Progenitor cell of endocrine pancreas (in vitro differentiated cells): ENCODE results near the gene HIF3A. TPM values are rescaled to one million over a fixed set of nuclear protein-coding genes. Genes with fewer than 3 reads are reported as not detected.
"Not testable (repeated sequence)": the region's sequence is repeated elsewhere in the genome, so short reads cannot be mapped to it uniquely, and the experiment has no call there.

Experiments
- DNase-seq: peaks from one replicate; pipeline ENCODE4 v3.0.0; 2021; ENCODE audit warnings: low spot score; ENCODE audit not compliant: unreplicated experiment
- H3K27ac Mint-ChIP-seq: 2 replicates; pipeline ENCODE4 v1.8.0; 2021; ENCODE audit warnings: mild to moderate bottlenecking, moderate library complexity, mixed read lengths
- H3K27me3 Mint-ChIP-seq: 2 replicates; pipeline ENCODE4 v1.8.0; 2021; ENCODE audit warnings: mixed read lengths
- H3K36me3 Mint-ChIP-seq: 2 replicates; pipeline ENCODE4 v1.8.0; 2022; ENCODE audit warnings: mixed read lengths; ENCODE audit not compliant: insufficient read depth
- H3K4me1 Mint-ChIP-seq: 2 replicates; pipeline ENCODE4 v1.8.0; 2021; ENCODE audit warnings: low read depth, mixed read lengths
- H3K4me3 Mint-ChIP-seq: 2 replicates; pipeline ENCODE4 v1.8.0; 2021; ENCODE audit warnings: low read depth, mild to moderate bottlenecking, moderate library complexity, mixed read lengths
- H3K9me3 Mint-ChIP-seq: 2 replicates; pipeline ENCODE4 v1.8.0; 2021; ENCODE audit warnings: low read depth, mixed read lengths
- total RNA-seq: library from RNA; stranded (reverse); gene quantifications from 2 replicates; pipeline ENCODE4 v1.2.1, GENCODE V29; 2021
- TF ChIP-seq, protein P1 (sequence below): fragments of 200-600 bp; sonication (generic); IDR thresholded peaks from one replicate; pipeline ENCODE4 v1.5.0; 2021; ENCODE audit warnings: antibody characterized with exemption, mild to moderate bottlenecking; ENCODE audit not compliant: unreplicated experiment

HIF3A gene
- total RNA-seq, 1 donor from 2014 or later = 37.6 TPM

DNA sequence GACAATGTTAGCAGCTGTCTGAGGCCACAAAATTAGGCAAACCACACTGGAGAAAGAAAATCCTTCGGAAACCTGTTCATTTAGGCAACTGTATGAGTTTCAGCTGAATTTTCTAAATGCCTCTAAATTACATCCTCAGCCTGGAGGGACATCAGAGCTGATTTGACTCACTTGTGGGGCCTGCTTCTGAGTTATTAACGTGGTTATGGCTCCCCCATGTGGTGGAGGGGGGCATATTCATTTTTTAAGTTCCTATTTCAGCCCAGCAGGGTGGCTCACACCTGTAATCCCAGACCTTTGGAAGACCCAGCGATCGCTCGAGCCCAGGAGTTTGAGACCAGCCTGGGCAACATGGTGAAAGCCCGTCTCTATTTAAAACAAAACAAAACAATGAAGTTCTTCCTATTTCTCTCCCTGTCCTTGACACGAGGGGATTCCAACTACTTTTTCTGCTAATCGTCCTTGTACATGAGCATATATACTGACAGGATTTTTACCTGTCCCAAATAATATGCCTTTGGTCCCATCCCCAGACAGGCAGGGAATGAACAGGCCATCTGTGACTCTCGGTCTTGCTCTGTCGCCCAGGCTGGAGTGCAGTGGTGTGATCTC is 31.5 kb upstream of the HIF3A start:
- Mint-ChIP-seq H3K27ac (peak overlapping the region; percentile 78), H3K4me3 (no peak overlapping the region), H3K27me3 (peaks cover 2% of the 10 kb centered on the region), H3K36me3 (no peaks in the 10 kb centered on the region), H3K4me1 (peaks cover 14% of the 10 kb centered on the region), H3K9me3 (no peaks in the 10 kb centered on the region)
- TF ChIP-seq, protein P1, sequence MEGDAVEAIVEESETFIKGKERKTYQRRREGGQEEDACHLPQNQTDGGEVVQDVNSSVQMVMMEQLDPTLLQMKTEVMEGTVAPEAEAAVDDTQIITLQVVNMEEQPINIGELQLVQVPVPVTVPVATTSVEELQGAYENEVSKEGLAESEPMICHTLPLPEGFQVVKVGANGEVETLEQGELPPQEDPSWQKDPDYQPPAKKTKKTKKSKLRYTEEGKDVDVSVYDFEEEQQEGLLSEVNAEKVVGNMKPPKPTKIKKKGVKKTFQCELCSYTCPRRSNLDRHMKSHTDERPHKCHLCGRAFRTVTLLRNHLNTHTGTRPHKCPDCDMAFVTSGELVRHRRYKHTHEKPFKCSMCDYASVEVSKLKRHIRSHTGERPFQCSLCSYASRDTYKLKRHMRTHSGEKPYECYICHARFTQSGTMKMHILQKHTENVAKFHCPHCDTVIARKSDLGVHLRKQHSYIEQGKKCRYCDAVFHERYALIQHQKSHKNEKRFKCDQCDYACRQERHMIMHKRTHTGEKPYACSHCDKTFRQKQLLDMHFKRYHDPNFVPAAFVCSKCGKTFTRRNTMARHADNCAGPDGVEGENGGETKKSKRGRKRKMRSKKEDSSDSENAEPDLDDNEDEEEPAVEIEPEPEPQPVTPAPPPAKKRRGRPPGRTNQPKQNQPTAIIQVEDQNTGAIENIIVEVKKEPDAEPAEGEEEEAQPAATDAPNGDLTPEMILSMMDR = peak; percentile 92
- DNase-seq = peak; percentile 66

DNA sequence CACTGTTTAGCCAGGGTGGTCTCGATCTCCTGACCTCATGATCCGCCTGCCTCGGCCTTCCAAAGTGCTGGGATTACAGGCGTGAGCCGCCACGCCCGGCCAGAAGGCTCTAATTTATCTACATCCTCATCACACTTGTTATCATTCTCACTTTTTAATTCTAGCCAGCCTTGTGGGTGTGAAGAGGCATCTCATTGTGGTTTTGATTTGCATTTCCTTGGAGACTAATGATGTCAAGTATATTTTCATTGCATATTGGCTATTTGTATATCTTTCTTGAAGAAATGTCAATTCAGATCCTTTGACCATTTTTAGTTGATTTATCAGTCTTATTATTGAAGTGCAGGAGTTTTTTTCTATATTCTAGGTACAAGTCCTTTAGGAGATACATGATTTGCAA is 27.7 kb upstream of the HIF3A start:
- H3K9me3 Mint-ChIP-seq = no peaks in the 10 kb centered on the region
- no peak for DNase-seq
- H3K4me1 Mint-ChIP-seq = peaks cover 31% of the 10 kb centered on the region
- H3K27me3 Mint-ChIP-seq = no peaks in the 10 kb centered on the region
- TF ChIP-seq, protein P1 = no peak
- no peaks in the 10 kb centered on the region for H3K36me3 Mint-ChIP-seq
- H3K27ac Mint-ChIP-seq = no peak overlapping the region
- H3K4me3 Mint-ChIP-seq = no peak overlapping the region

DNA sequence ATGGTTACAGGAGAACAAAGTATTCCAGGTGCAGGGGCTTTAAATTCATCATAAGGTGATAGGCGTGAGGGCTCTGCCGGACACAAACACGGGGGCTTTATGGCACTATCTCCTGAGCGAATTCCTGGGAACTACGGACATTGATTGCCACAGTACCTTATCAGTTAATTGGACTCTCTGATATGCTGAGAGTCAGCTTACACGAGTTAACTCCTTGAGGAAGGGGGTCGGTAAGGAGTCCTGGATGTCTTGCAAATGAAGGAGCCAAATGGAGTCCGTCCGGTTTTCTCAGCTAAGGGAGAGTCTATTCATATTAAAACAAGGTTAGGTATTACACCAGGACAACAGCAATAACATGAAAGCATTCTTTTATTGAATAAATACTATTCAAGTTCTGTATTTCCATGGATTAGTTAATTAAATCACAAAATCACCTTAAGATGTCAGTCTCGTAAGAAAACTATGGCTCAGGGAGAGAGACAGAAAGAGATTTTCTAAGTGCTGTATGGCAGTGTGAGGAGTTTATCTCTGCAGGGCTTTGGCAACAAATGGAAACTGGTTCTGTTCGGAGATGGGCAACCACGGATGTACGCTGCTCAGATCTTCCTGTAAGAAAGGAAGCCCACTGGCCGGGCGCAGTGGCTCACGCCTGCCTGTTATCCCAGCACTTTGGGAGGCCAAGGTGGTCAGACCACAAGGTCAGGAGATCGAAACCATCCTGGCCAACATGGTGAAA is 26.2 kb upstream of the HIF3A start:
- peak overlapping the region; percentile 68 for H3K27ac Mint-ChIP-seq
- H3K36me3 Mint-ChIP-seq = no peaks in the 10 kb centered on the region
- H3K4me1 Mint-ChIP-seq = peaks cover 31% of the 10 kb centered on the region

DNA sequence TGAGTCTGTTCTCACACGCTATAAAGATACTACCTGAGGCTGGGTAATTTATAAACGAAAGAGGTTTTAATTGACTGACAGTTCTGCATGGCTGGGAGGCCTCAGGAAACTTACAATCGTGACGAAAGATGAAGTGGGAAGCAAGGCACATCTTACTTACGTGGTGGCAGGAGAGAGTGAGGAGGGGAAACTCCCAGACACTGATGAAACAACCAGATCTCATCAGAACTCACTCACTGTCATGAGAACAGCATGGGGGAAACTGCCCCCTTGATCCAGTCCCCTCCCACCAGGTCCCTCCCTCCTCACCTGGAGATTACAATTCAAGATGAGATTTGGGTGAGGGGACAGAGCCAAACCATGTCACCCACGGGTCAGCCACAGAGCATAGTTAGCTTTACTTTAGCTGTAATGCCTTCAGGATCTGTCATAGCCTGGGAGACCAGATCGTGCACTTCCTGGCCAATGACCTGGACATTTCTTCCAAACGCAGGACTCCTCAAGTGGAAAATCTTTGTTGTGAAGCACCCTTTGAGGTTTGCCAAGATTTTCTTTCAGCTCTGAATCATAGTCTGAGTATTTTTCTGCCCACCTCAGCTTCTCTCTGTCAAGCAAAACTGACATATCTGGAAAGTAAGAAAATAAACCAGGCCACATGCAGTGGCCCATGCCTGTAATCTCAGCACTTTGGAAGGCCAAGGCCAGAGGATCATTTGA is 25.2 kb upstream of the HIF3A start:
- Mint-ChIP-seq H3K27me3 (no peaks in the 10 kb centered on the region), H3K4me3 (no peak overlapping the region), H3K27ac (no peak overlapping the region), H3K9me3 (no peaks in the 10 kb centered on the region), H3K4me1 (peaks cover 31% of the 10 kb centered on the region), H3K36me3 (no peaks in the 10 kb centered on the region)
- TF ChIP-seq, protein P1 = no peak
- no peak for DNase-seq

More for the DNA sequence above, 26.2 kb upstream of the HIF3A start:
- H3K27me3 Mint-ChIP-seq = no peaks in the 10 kb centered on the region
- TF ChIP-seq, protein P1 = no peak
- peak overlapping the region; percentile 8 for H3K4me3 Mint-ChIP-seq
- no peaks in the 10 kb centered on the region for H3K9me3 Mint-ChIP-seq
- no peak for DNase-seq

DNA sequence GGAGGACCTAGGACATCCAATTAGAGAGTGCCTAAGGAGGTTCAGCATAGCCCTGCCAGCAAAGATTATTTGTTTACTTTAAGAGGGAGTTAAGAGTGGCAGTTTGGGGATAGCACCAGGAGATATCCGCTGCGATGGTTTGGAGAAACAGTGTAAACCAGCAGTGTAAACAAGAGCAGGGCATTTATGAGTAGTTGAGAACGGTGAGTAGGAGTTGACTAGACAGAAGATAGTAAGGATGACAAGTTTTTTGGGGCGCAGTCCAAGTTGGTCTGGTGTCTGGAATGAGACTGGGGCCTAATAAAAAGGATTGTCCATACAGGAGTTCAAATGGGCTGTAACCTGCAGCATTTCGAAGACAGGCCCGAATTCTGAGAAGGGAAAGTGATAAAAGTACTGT is 22.9 kb upstream of the HIF3A start:
- Mint-ChIP-seq H3K27me3 (peaks cover 19% of the 10 kb centered on the region), H3K4me1 (peaks cover 29% of the 10 kb centered on the region)
- H3K36me3 Mint-ChIP-seq, H3K9me3 Mint-ChIP-seq, H3K4me3 Mint-ChIP-seq, DNase-seq, H3K27ac Mint-ChIP-seq: not testable (repeated sequence)
